HL-60/S4 (cell line): ENCODE results near the gene CALU.

ENCODE experiments used
- in situ Hi-C: fragments of 300-500 bp; cut with MboI; formaldehyde crosslinking; loops from 2 replicates; pipeline ENCODE4 v1.14.3; 2022; ENCODE audit warnings: low sequenced_read_pairs

The CALU gene

GRCh38 chr7:128809363-128809762 lies 70.2 kb downstream of the CALU start:
- in situ Hi-C loops = no loop called here

GRCh38 chr7:128810473-128810872 lies 71.3 kb downstream of the CALU start:
- in situ Hi-C loops = no loop called here

- in situ Hi-C loops = no loop called here
Observed at GRCh38 chr7:128810997-128811396, 71.8 kb downstream of the CALU start.

GRCh38 chr7:128811631-128812430 lies 72.7 kb downstream of the CALU start:
- in situ Hi-C loops = no loop called here

- in situ Hi-C loops = no loop called here
Observed at GRCh38 chr7:128812514-128813168, 73.5 kb downstream of the CALU start.

GRCh38 chr7:128814499-128814898 lies 75.3 kb downstream of the CALU start:
- in situ Hi-C loops = no loop called here

- in situ Hi-C loops = no loop called here
Observed at GRCh38 chr7:128815289-128815942, 76.3 kb downstream of the CALU start.

GRCh38 chr7:128818694-128819093 lies 79.5 kb downstream of the CALU start:
- in situ Hi-C loops = no loop called here
